LNCAP (cell line): ENCODE results near the gene RPAP3.
A peak's percentile ranks its signal among the peaks of the same experiment; 100 is the strongest.

ENCODE experiments used
- TF ChIP-seq, protein P1 (sequence below): fragments of 450-650 bp; IDR thresholded peaks from 2 replicates; pipeline ENCODE4 v1.5.1; 2017; ENCODE audit warnings: mild to moderate bottlenecking

Gene RPAP3

GRCh38 chr12:47715877-47716548 is 10.2 kb upstream of the RPAP3 start:
- TF ChIP-seq, protein P1, sequence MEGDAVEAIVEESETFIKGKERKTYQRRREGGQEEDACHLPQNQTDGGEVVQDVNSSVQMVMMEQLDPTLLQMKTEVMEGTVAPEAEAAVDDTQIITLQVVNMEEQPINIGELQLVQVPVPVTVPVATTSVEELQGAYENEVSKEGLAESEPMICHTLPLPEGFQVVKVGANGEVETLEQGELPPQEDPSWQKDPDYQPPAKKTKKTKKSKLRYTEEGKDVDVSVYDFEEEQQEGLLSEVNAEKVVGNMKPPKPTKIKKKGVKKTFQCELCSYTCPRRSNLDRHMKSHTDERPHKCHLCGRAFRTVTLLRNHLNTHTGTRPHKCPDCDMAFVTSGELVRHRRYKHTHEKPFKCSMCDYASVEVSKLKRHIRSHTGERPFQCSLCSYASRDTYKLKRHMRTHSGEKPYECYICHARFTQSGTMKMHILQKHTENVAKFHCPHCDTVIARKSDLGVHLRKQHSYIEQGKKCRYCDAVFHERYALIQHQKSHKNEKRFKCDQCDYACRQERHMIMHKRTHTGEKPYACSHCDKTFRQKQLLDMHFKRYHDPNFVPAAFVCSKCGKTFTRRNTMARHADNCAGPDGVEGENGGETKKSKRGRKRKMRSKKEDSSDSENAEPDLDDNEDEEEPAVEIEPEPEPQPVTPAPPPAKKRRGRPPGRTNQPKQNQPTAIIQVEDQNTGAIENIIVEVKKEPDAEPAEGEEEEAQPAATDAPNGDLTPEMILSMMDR, result no peak

DNA sequence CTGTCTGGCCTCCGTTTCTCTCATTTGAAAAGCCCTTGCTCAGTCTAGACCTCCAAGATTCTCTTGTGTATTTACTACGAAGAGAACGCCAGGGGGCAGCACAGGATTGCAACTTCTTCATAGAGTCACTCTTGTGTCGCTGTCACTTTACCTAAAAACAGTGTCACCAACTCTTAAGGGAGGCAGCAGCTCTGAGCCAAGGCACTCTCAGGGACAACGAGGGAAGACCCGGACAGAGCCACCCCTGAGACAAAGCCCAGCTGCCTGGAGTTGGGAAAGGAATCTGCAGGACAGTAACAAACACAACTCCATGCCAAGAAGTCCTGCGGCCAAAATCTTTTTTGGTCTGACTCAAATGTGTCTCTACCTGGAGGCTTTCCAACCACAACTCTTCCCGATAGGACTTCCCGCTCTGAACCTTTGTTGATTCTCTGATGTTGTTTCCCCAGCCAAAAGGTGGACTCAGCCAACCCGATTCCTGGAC is 9.6 kb upstream of the RPAP3 start:
- TF ChIP-seq, protein P1, result peak; percentile 89

DNA sequence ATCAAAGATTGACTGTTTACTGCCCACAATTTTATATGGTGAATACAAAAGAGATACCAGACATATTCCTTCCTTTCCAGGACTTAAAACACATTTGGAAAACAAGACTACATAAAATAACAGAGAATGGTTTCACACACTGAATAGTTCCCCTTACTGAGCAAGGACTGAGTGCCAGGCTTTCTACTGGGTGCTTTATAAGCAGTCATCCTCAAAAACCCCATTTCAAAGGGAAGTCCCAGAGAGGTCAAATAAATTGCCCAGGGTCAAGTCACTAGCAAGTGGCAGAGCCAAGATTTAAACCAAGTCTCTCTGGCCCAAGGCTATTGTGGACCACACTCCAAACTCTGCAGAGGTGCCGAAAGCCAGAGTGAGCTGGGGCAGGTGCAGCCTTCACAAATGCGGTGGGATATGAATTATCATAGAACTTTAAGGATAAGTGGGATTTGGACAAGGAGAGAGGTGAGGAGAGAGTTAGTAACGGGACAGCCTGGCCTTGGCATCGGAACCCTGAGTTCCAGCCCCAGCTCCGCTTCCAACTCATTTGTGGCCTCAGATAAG is 9.1 kb upstream of the RPAP3 start:
- TF ChIP-seq, protein P1, result no peak

DNA sequence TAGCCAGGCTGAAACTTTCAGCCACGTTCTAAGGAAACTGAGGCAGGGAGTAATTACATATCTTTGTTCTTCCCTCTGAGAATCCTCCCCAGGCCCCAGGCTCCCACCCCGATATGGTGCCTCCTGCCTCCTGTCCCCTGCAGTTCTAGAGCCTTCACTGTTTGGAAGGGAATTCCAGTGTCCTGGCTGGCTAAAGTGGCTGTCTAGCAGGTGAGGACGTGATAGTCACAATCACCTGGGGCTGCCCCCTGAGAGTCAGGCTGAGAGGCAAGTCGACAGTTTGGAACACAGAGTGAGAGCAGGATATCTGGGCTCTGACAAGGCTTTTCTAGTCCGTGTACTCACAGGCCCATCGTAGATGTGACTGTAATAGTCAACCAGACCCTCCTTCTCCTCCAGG is 6.3 kb upstream of the RPAP3 start:
- TF ChIP-seq, protein P1, result no peak

DNA sequence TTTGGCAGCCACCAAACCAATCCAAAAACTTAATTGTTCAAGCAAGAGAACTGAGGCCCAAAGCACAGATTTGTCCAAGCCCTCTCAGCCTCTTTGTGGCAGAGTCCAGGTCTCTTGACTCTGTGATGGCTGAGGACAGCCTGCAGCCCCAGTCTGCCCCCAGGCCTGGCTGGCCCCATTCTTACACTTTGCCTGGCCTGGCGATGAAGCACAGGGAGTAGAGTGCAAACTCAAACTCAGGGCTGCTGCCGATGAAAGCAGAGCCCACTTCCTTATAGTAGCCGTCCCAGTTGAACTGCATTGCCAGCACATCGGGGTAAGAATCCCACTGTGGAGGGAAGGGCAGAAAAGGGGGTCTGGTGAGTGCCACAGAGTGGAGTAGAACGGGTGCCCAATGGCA is 5.6 kb upstream of the RPAP3 start:
- TF ChIP-seq, protein P1, result no peak

- TF ChIP-seq, protein P1, result no peak
Measured at GRCh38 chr12:47710278-47710677, 4.4 kb upstream of the RPAP3 start.

DNA sequence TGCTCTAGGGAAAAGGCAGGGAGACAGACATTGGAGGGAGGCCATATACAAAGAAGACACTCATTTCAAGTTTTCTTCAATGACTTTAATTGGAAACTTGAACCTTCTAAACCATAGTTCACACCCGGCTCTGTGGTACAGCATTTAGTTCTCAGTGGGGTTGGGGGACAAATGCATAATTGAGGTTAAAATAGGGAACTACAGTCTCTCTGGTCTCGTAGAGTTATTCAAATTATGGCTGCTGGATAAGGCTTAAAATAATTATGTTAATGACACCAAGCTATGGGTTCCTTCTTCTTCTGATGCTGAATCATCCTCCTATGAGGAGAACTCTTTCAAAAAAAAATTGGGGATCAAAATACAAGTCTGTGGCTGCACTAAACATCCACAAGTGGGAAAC is 3.8 kb upstream of the RPAP3 start:
- TF ChIP-seq, protein P1, result no peak
